GM21576 (cell line): ENCODE measurements around the gene IGF1R.
"Not testable (repeated sequence)": the region's sequence is repeated elsewhere in the genome, so short reads cannot be mapped to it uniquely, and the experiment has no call there.

Experiments
- ATAC-seq: cut with Tn5 transposase; IDR thresholded peaks from one replicate; pipeline ENCODE4 v1.9.1; 2021; ENCODE audit warnings: mild to moderate bottlenecking, moderate library complexity; ENCODE audit not compliant: unreplicated experiment

IGF1R gene

DNA sequence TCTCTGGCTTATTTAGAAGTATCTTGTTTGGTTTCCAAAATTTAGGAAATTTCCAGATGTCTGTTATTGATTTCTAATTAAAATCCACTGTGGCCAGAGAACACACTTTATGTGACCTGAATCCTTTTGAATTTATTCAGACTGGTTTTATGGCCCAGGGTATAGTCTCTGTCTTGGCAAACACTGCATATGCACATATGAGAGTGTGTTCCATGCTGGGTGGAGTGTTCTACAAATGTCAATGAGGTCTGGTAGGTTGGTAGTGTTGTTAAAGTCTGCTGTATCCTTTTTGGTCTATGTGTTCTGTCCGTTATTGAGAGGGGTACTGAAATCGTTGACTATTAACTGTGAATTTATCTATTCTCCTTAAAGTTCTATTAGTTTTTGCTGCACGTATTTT lies 329.1 kb downstream of the IGF1R start:
- no peak for ATAC-seq

DNA sequence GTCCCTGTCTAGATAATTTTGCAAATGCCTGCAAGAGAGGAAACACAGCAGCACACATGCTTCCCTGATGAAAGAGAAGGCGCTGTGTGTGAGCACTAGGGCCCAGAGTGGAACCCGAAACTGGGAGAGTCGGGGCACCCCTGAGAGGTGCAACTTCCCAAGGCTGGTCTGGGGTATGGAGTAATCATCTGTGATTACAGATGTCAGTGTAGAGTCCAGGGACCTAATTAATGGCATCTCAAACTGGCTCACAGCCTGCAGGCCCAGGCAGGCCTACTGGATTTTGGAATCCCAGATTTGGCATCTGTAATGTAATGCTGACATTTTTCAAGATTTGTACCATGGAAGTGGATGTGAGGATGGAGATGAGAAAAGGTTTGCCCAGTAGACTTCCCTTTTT lies 329.8 kb downstream of the IGF1R start:
- ATAC-seq, result no peak

DNA sequence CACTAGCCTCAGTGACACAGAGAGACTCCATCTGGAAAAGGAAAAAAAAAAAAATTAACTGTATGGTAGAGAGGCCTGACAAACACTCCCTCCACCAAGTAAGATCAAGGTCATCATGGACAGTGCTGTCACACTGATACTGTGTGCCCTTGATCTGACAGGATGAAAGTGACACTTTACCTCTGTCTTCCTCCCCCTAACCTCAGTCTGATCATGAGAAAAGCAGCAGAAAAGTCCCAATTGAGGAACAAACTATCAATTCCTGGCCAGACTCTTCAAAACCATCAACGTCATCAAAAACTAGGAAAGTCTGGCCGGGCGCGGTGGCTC lies 332.5 kb downstream of the IGF1R start:
- ATAC-seq, result no peak

- no peak for ATAC-seq
These were observed 333.7 kb downstream of the IGF1R start for GRCh38 chr15:98981851-98982722.

GRCh38 chr15:98983334-98983733 lies 335.0 kb downstream of the IGF1R start:
- ATAC-seq, result no peak

GRCh38 chr15:98986281-98986680 lies 337.9 kb downstream of the IGF1R start:
- ATAC-seq, result no peak

- no peak for ATAC-seq
These were observed 346.6 kb downstream of the IGF1R start for GRCh38 chr15:98994892-98995291.

DNA sequence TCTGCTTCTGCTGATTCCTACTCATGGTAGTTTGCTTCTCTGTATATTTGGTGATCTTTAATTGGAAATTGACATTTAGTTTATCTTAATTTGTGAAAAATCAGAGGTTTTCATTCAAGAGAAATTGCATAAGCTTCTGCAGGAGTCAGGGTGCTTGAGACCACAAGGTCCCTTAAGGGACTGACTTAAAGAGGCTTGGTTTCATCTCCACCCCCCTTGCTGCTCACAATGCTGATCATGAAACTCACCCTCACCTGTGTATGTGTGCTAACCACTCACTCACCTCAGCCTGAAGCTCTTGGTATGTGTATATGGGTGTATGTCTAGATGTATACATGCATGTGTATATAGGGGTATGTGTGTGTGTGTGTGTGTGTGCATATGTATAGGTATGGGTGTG lies 347.8 kb downstream of the IGF1R start:
- no peak for ATAC-seq

- no peak for ATAC-seq
These were observed 348.3 kb downstream of the IGF1R start for GRCh38 chr15:98996624-98997023.

GRCh38 chr15:98997312-98997711 lies 349.0 kb downstream of the IGF1R start:
- no peak for ATAC-seq

- no peak for ATAC-seq
These were observed 349.4 kb downstream of the IGF1R start for GRCh38 chr15:98997755-98998154.

DNA sequence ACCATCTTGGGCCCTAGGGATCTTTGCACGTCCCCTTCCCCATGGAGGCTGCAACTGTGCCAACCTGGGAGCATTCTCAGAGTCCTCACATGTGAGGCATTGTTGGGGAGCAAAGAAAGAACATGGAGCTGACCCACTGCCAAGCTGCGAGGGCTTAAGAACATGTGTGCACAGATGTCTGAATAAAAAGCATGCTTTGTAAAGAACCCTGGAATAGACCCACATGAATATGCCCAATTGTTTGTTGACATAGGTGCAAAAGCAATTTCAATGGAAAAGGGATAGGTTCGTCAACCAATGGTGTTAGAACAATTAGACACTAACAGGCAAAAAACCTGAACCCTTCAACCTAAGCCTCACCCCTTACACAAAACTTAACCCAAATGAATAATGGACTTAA lies 349.9 kb downstream of the IGF1R start:
- ATAC-seq, result no peak

DNA sequence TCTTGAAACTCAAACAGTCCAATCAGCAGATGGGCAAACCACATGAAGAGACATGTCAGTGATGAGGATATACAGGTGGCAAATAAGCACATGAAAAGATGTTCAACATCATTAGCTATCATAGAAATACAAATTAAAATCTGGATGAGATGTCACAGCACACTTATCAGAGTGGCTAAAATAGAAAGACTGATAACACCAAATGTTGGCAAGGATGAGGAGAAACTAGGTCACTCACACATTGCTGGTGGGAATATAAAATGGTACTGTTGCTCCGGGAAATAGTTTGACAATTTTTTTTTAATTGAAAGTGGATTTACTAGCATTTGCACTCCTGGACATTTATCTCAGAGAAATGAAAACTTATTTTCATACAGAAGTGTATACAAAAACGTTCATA lies 350.9 kb downstream of the IGF1R start:
- ATAC-seq, result no peak

GRCh38 chr15:99002226-99002625 lies 353.9 kb downstream of the IGF1R start:
- ATAC-seq, result no peak

GRCh38 chr15:99003317-99003716 lies 355.0 kb downstream of the IGF1R start:
- not testable (repeated sequence) for ATAC-seq

DNA sequence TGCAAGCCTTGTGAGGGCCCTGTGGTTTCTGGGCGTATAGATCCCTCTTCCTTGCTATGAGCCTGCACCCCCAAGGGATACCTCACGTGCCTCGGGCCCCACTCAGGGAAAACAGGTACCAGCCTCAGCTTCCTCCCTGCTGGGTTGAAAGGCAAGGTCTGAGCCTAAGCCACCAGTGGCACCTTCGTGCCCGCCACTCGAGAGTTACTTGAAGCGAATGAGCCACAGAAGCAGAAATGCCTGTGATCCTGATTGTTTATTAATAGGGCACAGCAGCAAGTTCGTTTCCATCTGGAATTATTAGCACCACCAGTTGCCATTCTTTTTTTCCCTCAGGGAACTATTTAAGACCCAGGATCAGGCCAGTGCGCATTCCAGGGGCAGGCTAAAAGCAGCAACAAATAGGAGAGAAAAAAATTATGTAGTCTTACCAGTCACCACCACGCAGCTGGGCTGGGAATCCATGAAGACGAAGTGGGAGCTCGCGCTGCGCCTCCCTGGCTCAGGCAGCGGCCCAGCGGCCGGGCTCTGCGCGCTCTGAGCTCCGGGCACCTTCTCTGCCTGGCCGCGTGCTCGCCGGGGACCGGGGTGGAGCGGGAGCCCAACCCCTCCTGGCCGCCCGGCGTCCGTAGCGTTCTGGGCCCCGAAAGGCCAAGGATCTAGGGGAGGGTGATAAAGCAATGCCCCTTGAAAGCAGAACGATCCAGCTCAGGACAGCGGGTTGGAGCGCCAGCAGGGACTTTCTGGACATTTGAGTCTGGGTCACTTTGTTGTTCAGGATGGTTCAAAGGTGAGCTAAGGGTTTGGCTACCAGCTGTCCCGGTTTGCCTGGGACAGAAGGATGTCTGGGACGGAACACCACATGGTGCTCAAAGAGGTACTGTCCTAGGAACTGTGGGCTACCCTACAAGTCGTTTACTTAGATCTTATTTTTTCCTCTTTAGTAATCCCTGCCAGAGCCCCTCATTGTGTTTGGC lies 356.9 kb downstream of the IGF1R start:
- not testable (repeated sequence) for ATAC-seq

- ATAC-seq, result no peak
These were observed 357.8 kb downstream of the IGF1R start for GRCh38 chr15:99006146-99006545.

GRCh38 chr15:99006904-99007495 lies 358.7 kb downstream of the IGF1R start:
- ATAC-seq, result no peak

- no peak for ATAC-seq
These were observed 361.5 kb downstream of the IGF1R start for GRCh38 chr15:99009741-99010330.

DNA sequence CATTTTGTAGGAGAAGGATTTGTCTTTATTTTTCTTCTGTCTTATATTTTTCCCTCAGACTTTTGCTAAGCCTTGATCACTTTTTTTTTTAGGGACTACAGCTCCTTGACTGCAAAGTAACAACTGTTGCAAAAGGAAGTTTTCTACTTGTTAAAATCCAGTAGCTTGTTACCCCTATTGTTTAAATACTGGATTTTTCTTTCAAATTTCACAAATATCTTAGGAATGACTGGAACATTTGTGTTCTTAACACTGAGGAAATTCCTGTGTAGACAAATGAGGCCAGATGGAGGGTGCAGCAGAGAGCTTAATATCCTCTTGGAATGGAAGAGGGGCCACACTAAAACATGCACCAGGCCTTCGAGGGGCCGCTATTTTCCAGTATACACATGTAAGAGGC lies 362.4 kb downstream of the IGF1R start:
- no peak for ATAC-seq
